Measurements from ENCODE around the gene RBMS3. TPM values are rescaled to one million over a fixed set of nuclear protein-coding genes. Genes with fewer than 3 reads are reported as not detected.

RBMS3 gene
- total and polyA plus RNA-seq, 4 donors = 4.8 to 117 (median 29.4) TPM

GRCh38 chr3:29338377-29338776, 57.5 kb downstream of the RBMS3 start:
- no peaks in the 10 kb centered on the region for H3K27me3 ChIP-seq (ENCODE audit: control insufficient read depth in 3 of 3, insufficient read depth in 3 of 3, low read length in 2 of 3)
- no peaks in the 10 kb centered on the region for H3K9me3 ChIP-seq (ENCODE audit: control insufficient read depth in 4 of 4, insufficient read depth in 3 of 4, low read length in 3 of 4)
- DNase-seq (no peak), ATAC-seq (ENCODE audit: insufficient read depth, low FRiP score) (no peak)
- no peak for TF ChIP-seq CTCF (IDR thresholded peaks at IDR 0.05; ENCODE audit: control extremely low read depth, extremely low read depth)
- H3K27ac ChIP-seq (ENCODE audit: low read depth in 1 of 2, low read length in 1 of 2) = no peak overlapping the region
- H3K36me3 ChIP-seq (ENCODE audit: control insufficient read depth in 4 of 4, insufficient read depth in 4 of 4, low read length in 4 of 4) = no peaks in the 10 kb centered on the region
- H3K4me3 ChIP-seq = no peak overlapping the region
- no peak overlapping the region for H3K9ac ChIP-seq (ENCODE audit: insufficient read depth in 1 of 2, low read length in 2 of 2)
- peaks cover 0 to 27% (median 6%) of the 10 kb centered on the region in 5 donors for H3K4me1 ChIP-seq (ENCODE audit: control insufficient read depth in 5 of 5, insufficient read depth in 5 of 5, low read length in 5 of 5)

GRCh38 chr3:29339016-29339833, 58.4 kb downstream of the RBMS3 start:
- DNase-seq (no peak), ATAC-seq (ENCODE audit: insufficient read depth, low FRiP score) (no peak)
- Histone ChIP-seq H3K36me3 (ENCODE audit: control insufficient read depth in 4 of 4, insufficient read depth in 4 of 4, low read length in 4 of 4) (peaks cover 0 to 3% (median 0%) of the 10 kb centered on the region in 4 donors), H3K4me1 (ENCODE audit: control insufficient read depth in 5 of 5, insufficient read depth in 5 of 5, low read length in 5 of 5) (peaks cover 0 to 23% (median 6%) of the 10 kb centered on the region in 5 donors), H3K27me3 (ENCODE audit: control insufficient read depth in 3 of 3, insufficient read depth in 3 of 3, low read length in 2 of 3) (no peaks in the 10 kb centered on the region), H3K9ac (ENCODE audit: insufficient read depth in 1 of 2, low read length in 2 of 2) (no peak overlapping the region), H3K4me3 (no peak overlapping the region), H3K27ac (ENCODE audit: low read depth in 1 of 2, low read length in 1 of 2) (no peak overlapping the region), H3K9me3 (ENCODE audit: control insufficient read depth in 4 of 4, insufficient read depth in 3 of 4, low read length in 3 of 4) (no peaks in the 10 kb centered on the region)
- 82 to 88% methylated on average over 8 of the region's 8 CpGs for WGBS, 2 donors
- no peak for TF ChIP-seq CTCF (IDR thresholded peaks at IDR 0.05; ENCODE audit: control extremely low read depth, extremely low read depth)

GRCh38 chr3:29344154-29344553, 63.3 kb downstream of the RBMS3 start:
- H3K4me3 ChIP-seq = no peak overlapping the region
- no peak overlapping the region for H3K27ac ChIP-seq (ENCODE audit: low read depth in 1 of 2, low read length in 1 of 2)
- no peak overlapping the region for H3K9ac ChIP-seq (ENCODE audit: insufficient read depth in 1 of 2, low read length in 2 of 2)
- peaks cover 0 to 2% (median 0%) of the 10 kb centered on the region in 5 donors for H3K4me1 ChIP-seq (ENCODE audit: control insufficient read depth in 5 of 5, insufficient read depth in 5 of 5, low read length in 5 of 5)
- no peak for ATAC-seq (ENCODE audit: insufficient read depth, low FRiP score)
- H3K9me3 ChIP-seq (ENCODE audit: control insufficient read depth in 4 of 4, insufficient read depth in 3 of 4, low read length in 3 of 4) = no peaks in the 10 kb centered on the region
- WGBS, 2 donors = 85 to 88% methylated on average over 3 of the region's 3 CpGs
- no peak for TF ChIP-seq CTCF (IDR thresholded peaks at IDR 0.05; ENCODE audit: control extremely low read depth, extremely low read depth)
- H3K27me3 ChIP-seq (ENCODE audit: control insufficient read depth in 3 of 3, insufficient read depth in 3 of 3, low read length in 2 of 3) = no peaks in the 10 kb centered on the region
- H3K36me3 ChIP-seq (ENCODE audit: control insufficient read depth in 4 of 4, insufficient read depth in 4 of 4, low read length in 4 of 4) = peaks cover 0 to 3% (median 0%) of the 10 kb centered on the region in 4 donors
- DNase-seq = no peak

All from lung (tissue), 12 donors.